Motor neuron (in vitro differentiated cells): ENCODE measurements around the gene RNU7-1. TPM values are rescaled to one million over a fixed set of nuclear protein-coding genes. Genes with fewer than 3 reads are reported as not detected.
A peak's percentile ranks its signal among the peaks of the same experiment; 100 is the strongest.

ENCODE experiments used
- ATAC-seq, 8 experiments: fragments of 200-7000 bp; cut with Tn5 transposase; replicated peaks in 6 of 8; 2 replicates each; pipeline ENCODE4 v1.8.0; 2021; ENCODE audit warnings: mild to moderate bottlenecking in 8 of 8, moderate library complexity in 8 of 8
- H3K27ac ChIP-seq, 2 donors: fragments of 250-450 bp; sonication (Bioruptor Pico); 2 replicates each; pipeline ENCODE4 v1.9.0; 2021; ENCODE audit warnings: antibody characterized with exemption in 2 of 2, mild to moderate bottlenecking in 2 of 2, moderate library complexity in 1 of 2
- H3K4me1 ChIP-seq, 2 donors: fragments of 250-450 bp; sonication (Bioruptor Pico); replicated peaks in 1 of 2; 2 replicates each; pipeline ENCODE4 v1.6.1; 2021; ENCODE audit warnings: antibody characterized with exemption in 2 of 2, mild to moderate bottlenecking in 2 of 2, moderate library complexity in 1 of 2
- H3K4me3 ChIP-seq, 5 donors: fragments of 250-450 bp; sonication (Bioruptor Pico); 2 replicates each; pipeline ENCODE4 v1.9.0; 2021; ENCODE audit warnings: antibody characterized with exemption in 5 of 5, mild to moderate bottlenecking in 5 of 5, moderate library complexity in 4 of 5
- WGBS, 10 experiments: fragments of 450-650 bp; shearing (Covaris generic); methylation state at CpG; one replicate each; pipeline ENCODE4 v1.0.0; 2022; 5-methylcytosine and 5-hydroxymethylcytosine counted together
- in situ Hi-C, 9 experiments: fragments of 400-800 bp; cut with MboI; loops; one replicate each; pipeline ENCODE4 v1.15.0; 2021; ENCODE audit warnings: low sequenced_read_pairs in 9 of 9, low pct_unique_long_range_greater_than_20kb in 2 of 9; ENCODE audit not compliant: unreplicated experiment in 9 of 9
- total RNA-seq, 8 experiments: library from RNA; unstranded; fragments of 300-600 nt; gene quantifications; 2 replicates each; pipeline versions ENCODE4 v1.2.3 to v1.2.4, GENCODE V29; 2022

RNU7-1 gene
- total RNA-seq, 8 experiments from 2014 or later = not detected

GRCh38 chr12:6946033-6946919 is 2.7 kb downstream of the RNU7-1 start:
- ATAC-seq = peak in 2 of 8 experiments; percentile 1 to 4
- Histone ChIP-seq H3K27ac (no peak overlapping the region), H3K4me1 (peaks cover 11 to 14% of the 10 kb centered on the region in 2 donors), H3K4me3 (no peak overlapping the region)
- WGBS, 10 experiments = 56 to 100% (median 71%) methylated on average over 2 to 7 of the region's 32 CpGs; no CpG with 5 or more reads in 6 of the 10 experiments
- in situ Hi-C loops = loop anchor here in 2 of 9 experiments (25.0 kb wide), 1 partner anchor 166 kb away; the partner anchor contains the start of gene C1RL (in 2 of the 2)

- ATAC-seq = no peak
- Histone ChIP-seq H3K27ac (no peak overlapping the region), H3K4me1 (peaks cover 11 to 14% of the 10 kb centered on the region in 2 donors), H3K4me3 (no peak overlapping the region)
- 38 to 93% (median 80%) methylated on average over 2 to 4 of the region's 8 CpGs; no CpG with 5 or more reads in 2 of the 10 experiments for WGBS, 10 experiments
- in situ Hi-C loops = loop anchor here in 2 of 9 experiments (25.0 kb wide), 1 partner anchor 165 kb away; the partner anchor contains the start of gene C1RL (in 2 of the 2)
These were observed 3.3 kb downstream of the RNU7-1 start for GRCh38 chr12:6946920-6947374.

GRCh38 chr12:6947615-6948014 is 4.0 kb downstream of the RNU7-1 start:
- in situ Hi-C loops = loop anchor here in 2 of 9 experiments (25.0 kb wide), 1 partner anchor 165 kb away; the partner anchor contains the start of gene C1RL (in 2 of the 2)
- peaks cover 11 to 14% of the 10 kb centered on the region in 2 donors for H3K4me1 ChIP-seq
- no peak overlapping the region for H3K27ac ChIP-seq
- ATAC-seq = no peak
- 65 to 100% (median 91%) methylated on average over 1 to 8 of the region's 8 CpGs for WGBS, 10 experiments
- no peak overlapping the region for H3K4me3 ChIP-seq

GRCh38 chr12:6948873-6949594 is 5.4 kb downstream of the RNU7-1 start:
- WGBS, 10 experiments = 50 to 100% (median 88%) methylated on average over 3 to 7 of the region's 15 CpGs; no CpG with 5 or more reads in 2 of the 10 experiments
- Histone ChIP-seq H3K4me3 (no peak overlapping the region), H3K4me1 (peaks cover 8 to 12% of the 10 kb centered on the region in 2 donors), H3K27ac (no peak overlapping the region)
- in situ Hi-C loops = loop anchor here in 2 of 9 experiments (25.0 kb wide), 1 partner anchor 163 kb away; the partner anchor contains the start of gene C1RL (in 2 of the 2)
- no peak for ATAC-seq

GRCh38 chr12:6950401-6950801 is 6.8 kb downstream of the RNU7-1 start:
- H3K27ac ChIP-seq = no peak overlapping the region
- ATAC-seq = peak in 1 of 8 experiments; percentile 6
- in situ Hi-C loops = loop anchor here in 1 of 9 experiments (25.0 kb wide), 1 partner anchor 162 kb away; the partner anchor contains the start of gene C1RL
- H3K4me3 ChIP-seq = no peak overlapping the region
- peaks cover 2 to 6% of the 10 kb centered on the region in 2 donors for H3K4me1 ChIP-seq
- 60 to 100% methylated on average over 1 of the region's 1 CpG; no CpG with 5 or more reads in 8 of the 10 experiments for WGBS, 10 experiments

GRCh38 chr12:6950811-6951540 is 7.4 kb downstream of the RNU7-1 start, which contains the start of gene PTPN6:
TSS of gene PTPN6 (plus strand) at chr12:6951356. CDS start at chr12:6951513, 157 bp downstream.
- in situ Hi-C loops = loop anchor here in 1 of 9 experiments (25.0 kb wide), 1 partner anchor 161 kb away; the partner anchor contains the start of gene C1RL
- H3K4me1 ChIP-seq = peaks cover 0 to 6% of the 10 kb centered on the region in 2 donors
- no peak within 1 kb of the TSS for H3K27ac ChIP-seq
- WGBS, 10 experiments = 0 to 100% (median 70%) methylated on average over 1 to 3 of the region's 25 CpGs; no CpG with 5 or more reads in 4 of the 10 experiments
- no peak within 1 kb of the TSS for H3K4me3 ChIP-seq
- no peak for ATAC-seq

GRCh38 chr12:6951551-6952120 is 8.0 kb downstream of the RNU7-1 start:
- in situ Hi-C loops = loop anchor here in 1 of 9 experiments (25.0 kb wide), 1 partner anchor 161 kb away; the partner anchor contains the start of gene C1RL
- WGBS, 10 experiments = 90 to 100% methylated on average over 1 to 2 of the region's 20 CpGs; no CpG with 5 or more reads in 8 of the 10 experiments
- no peak overlapping the region for H3K4me3 ChIP-seq
- peaks cover 0 to 6% of the 10 kb centered on the region in 2 donors for H3K4me1 ChIP-seq
- ATAC-seq = no peak
- no peak overlapping the region for H3K27ac ChIP-seq

GRCh38 chr12:6952121-6952862 is 8.7 kb downstream of the RNU7-1 start:
- no peak for ATAC-seq
- in situ Hi-C loops = loop anchor here in 1 of 9 experiments (25.0 kb wide), 1 partner anchor 160 kb away; the partner anchor contains the start of gene C1RL
- H3K27ac ChIP-seq = no peak overlapping the region
- H3K4me1 ChIP-seq = peaks cover 0 to 6% of the 10 kb centered on the region in 2 donors
- WGBS, 10 experiments = 86 to 100% (median 87%) methylated on average over 1 to 4 of the region's 22 CpGs; no CpG with 5 or more reads in 6 of the 10 experiments
- no peak overlapping the region for H3K4me3 ChIP-seq

GRCh38 chr12:6952863-6953441 is 9.3 kb downstream of the RNU7-1 start:
- no peak overlapping the region for H3K4me3 ChIP-seq
- no peak for ATAC-seq
- H3K4me1 ChIP-seq = peaks cover 0 to 6% of the 10 kb centered on the region in 2 donors
- 70 to 100% (median 93%) methylated on average over 1 to 7 of the region's 15 CpGs; no CpG with 5 or more reads in 3 of the 10 experiments for WGBS, 10 experiments
- in situ Hi-C loops = loop anchor here in 1 of 9 experiments (25.0 kb wide), 1 partner anchor 159 kb away; the partner anchor contains the start of gene C1RL
- no peak overlapping the region for H3K27ac ChIP-seq

GRCh38 chr12:6953442-6954315 is 10.1 kb downstream of the RNU7-1 start:
- peaks cover 0 to 6% of the 10 kb centered on the region in 2 donors for H3K4me1 ChIP-seq
- 40 to 100% (median 66%) methylated on average over 1 to 7 of the region's 24 CpGs; no CpG with 5 or more reads in 5 of the 10 experiments for WGBS, 10 experiments
- peak in 3 of 8 experiments; percentile 4 to 38 (median 31) for ATAC-seq
- H3K4me3 ChIP-seq = no peak overlapping the region
- no peak overlapping the region for H3K27ac ChIP-seq
- in situ Hi-C loops = loop anchor here in 1 of 9 experiments (25.0 kb wide), 1 partner anchor 159 kb away; the partner anchor contains the start of gene C1RL
